ENCODE results near the gene ZBTB20.

DNA sequence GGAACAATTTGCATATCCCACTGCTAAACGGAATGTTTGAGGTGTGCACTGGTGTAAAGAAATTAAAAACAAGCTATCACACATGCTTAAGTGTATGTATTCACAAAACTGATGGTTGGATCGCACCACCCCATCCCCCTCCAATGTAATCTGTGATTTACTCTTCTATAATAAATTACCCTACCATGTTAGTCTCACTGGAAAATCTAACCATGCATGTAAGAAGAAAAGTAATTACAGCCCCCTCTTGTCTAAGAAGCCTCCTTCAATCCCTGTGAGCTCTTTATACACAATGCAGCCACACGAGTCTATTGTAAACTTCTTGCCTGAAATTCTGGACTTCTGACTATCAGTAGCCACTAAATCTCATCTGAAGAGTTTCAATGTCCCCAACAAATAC lies 173.6 kb downstream of the ZBTB20 start:
- TF ChIP-seq, protein P1, sequence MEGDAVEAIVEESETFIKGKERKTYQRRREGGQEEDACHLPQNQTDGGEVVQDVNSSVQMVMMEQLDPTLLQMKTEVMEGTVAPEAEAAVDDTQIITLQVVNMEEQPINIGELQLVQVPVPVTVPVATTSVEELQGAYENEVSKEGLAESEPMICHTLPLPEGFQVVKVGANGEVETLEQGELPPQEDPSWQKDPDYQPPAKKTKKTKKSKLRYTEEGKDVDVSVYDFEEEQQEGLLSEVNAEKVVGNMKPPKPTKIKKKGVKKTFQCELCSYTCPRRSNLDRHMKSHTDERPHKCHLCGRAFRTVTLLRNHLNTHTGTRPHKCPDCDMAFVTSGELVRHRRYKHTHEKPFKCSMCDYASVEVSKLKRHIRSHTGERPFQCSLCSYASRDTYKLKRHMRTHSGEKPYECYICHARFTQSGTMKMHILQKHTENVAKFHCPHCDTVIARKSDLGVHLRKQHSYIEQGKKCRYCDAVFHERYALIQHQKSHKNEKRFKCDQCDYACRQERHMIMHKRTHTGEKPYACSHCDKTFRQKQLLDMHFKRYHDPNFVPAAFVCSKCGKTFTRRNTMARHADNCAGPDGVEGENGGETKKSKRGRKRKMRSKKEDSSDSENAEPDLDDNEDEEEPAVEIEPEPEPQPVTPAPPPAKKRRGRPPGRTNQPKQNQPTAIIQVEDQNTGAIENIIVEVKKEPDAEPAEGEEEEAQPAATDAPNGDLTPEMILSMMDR (IDR thresholded peaks at IDR 0.05) = no peak
- TF ChIP-seq POLR2A (IDR thresholded peaks at IDR 0.05) = no peak
- TF ChIP-seq EP300 (IDR thresholded peaks at IDR 0.05) = no peak
